GM03348 (cell line): ENCODE results near the gene NT5C2.
A peak's percentile ranks its signal among the peaks of the same experiment; 100 is the strongest.
"Not testable (repeated sequence)": the region's sequence is repeated elsewhere in the genome, so short reads cannot be mapped to it uniquely, and the experiment has no call there.

ENCODE experiments used
- DNase-seq: peaks from one replicate; pipeline ENCODE4 v3.0.0; 2012; ENCODE audit warnings: low spot score

The NT5C2 gene

DNA sequence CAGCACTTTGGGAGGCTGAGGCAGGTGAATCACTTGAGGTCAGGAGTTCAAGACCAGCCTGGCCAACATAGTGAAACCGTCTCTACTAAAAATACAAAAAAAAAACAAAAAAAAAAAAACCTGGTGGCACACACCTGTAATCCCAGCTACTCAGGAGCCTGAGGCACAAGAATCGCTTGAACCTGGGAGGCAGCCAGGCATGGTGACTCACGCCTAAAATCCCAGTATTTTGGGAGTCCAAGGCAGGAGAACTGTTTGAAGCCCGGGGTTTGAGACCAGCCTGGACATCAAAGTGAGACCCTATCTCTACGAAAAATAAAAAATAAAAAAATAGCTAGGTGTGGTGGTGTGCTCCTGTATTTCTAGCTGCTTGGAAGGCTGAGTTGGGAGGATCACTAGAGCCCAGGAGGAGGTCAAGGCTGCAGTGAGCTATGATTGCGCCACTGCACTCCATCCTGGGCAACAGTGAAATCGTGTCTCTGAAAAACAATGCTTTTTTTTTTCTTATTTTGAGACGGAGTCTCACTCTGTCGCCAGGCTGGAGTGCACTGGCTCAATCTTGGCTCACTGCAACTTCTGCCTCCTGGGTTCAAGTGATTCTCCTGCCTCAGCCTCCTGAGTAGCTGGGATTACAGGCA is 29.2 kb downstream of the NT5C2 start:
- not testable (repeated sequence) for DNase-seq

DNA sequence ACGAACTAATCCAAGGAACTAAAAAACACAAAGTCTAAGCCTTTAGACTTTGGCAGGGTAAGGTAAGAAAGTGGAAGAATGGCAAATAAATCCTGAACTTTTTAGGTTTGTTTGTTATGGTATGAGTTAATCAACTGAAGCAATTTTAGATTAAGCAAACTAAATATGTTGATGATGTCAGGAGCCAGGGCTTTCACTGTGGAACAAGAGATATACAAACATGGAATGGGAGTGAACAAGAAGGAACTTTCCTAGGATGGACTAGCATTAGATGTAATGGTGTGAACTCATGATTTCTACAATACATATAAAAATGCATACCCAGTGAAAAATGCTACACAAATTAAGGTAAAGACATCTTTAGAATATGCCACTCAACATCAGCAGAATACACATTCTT is 35.8 kb downstream of the NT5C2 start:
- no peak for DNase-seq

DNA sequence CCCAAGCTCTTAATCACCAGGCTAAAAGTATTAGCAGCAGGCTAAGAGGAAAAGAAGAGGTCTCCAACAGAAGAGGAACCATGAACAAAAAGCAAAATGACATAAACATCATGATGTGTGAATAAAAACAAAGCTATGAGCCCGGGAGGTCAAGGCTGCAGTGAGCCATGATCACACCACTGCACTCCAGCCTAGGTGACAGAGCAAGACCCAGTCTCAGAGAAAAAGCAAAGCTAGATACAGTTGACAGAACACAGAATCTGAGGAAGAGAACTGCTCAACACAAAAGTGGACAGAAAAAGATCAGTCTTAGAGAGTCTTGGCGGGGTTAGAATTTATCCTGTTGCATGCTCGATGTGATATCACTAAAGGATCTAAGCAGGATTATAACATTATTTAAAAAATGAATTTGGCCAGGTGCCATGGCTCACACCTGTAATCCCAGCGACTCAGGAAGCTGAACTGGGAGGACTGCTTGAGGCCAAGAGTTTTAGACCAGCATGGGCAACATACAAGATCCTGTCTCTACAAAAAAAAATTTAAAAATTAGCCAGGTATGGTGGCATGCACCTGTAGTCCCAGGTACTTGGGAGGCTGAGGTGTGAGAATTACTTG is 37.5 kb downstream of the NT5C2 start:
- DNase-seq, result no peak

DNA sequence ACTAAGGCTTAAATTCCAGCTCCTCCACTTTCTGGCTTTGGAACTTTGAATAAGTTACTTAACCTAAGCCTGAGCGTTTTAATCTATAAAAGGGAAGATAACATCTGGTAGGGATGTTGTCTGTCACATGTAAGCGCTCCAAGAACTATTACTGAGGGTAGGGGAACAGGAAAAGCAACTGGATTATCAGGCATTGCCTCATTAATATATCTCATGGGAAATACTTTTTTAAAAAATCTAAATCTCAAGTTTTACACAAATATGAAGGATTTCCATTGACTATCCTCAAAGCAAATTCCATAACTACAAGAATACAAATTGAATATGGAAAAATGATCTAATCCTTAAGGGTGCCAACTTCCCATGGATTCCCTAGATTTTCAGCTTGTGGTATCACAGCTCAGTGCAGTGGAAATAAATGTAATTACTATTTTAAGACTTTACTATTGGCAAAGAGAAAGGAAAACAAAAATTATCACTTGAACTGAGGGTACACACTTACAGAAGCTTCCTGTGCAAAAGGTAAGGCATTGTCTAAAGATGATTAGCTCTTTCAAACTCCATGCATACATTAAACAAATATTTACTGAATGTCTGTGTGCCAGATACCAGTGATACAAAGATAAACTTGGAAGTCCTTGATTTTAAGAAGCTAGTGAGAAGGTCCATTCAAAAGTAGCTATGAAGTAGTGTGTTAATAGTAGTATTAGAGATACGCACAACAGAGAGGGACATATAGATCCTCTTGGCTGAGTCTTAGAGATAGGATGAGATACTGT is 38.4 kb downstream of the NT5C2 start:
- no peak for DNase-seq

DNA sequence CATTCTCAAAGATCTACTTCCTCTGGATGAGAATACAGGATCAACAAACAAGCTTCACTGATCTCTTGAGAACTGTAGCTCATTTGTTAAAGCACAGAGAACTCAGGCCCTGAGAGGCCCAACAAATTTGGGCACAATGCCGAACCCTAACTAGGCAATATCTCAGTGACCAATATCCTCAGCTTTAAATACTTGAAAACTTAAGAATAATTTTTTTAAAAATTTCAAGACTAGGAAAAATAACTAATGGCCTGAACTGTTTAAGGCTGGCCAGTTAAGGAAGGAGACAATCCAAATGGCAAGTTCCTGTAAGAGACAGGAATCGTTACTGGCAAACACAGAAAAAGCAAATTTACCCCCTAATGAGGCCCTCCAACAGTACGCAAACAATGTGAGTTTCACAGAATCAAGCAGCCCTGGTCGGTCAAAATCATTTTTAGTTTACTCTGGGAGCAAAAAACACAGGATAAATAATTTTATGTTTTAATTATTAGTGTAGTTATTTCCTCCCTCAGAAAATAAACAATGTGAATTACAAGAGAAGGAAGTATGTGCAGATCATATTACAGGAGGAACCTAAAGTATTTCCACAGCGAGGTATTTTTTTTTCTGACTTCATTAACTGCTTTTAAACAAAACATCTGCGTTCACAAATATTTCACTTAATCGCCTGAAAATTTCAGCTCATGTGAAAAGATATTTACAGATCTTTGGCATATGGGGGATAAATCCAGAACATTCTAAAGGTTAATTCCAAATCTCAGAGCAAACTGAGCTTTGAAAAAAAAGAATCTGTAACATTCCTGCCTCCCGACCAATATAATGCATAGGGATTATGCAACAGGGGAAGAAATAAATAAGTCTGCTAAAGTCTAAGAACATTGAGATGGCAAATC is 39.5 kb downstream of the NT5C2 start:
- peak; percentile 29 for DNase-seq

- no peak for DNase-seq
These were observed 43.0 kb downstream of the NT5C2 start for GRCh38 chr10:103149991-103150622.

DNA sequence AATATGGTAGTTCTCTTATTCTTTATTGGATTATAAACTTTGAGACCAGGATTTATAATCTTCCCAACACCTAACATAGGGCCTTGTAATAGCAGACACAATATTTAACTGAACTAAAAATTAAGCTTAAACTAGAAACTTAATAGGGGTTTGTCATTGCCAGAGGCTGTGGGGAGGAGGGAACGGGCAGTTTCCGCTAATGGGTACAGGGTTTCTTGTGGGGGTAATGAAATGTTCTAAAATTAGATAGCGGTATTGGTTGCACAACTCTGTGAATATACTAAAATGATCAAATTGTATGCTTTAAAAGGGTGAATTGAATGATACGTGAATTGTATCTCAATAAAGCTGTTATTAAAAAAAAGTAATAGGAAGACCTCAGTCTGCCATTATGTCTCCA is 45.4 kb downstream of the NT5C2 start:
- no peak for DNase-seq

DNA sequence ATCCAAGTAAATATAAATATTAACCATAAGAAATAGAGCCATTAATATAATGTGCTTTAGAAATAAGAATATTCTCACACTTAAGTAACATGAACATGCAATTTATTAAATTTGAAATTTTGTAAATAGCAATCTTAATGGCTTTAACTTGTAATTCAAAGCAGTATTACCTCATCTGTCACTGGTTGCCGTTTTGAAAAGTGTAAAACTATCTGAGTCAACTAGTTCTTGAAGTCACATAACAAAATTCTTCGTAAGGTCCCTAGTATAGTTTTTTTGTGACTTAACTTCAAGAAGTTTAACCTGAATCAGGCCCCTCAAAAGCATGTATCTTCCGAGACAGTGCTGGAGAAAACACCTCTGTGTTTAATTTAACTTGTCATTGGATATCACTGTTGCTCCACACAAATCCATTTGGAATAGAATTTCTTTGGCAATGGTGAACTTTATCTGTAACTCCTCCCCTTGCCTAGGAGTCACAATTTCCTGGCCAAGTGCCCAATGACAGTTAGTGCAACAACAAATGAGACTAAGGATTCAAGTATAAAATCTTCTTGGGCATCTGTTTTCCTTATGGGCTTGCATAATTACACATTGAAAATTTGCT is 47.1 kb downstream of the NT5C2 start:
- peak; percentile 58 for DNase-seq

GRCh38 chr10:103145046-103145445 is 48.0 kb downstream of the NT5C2 start:
- DNase-seq, result peak; percentile 43

DNA sequence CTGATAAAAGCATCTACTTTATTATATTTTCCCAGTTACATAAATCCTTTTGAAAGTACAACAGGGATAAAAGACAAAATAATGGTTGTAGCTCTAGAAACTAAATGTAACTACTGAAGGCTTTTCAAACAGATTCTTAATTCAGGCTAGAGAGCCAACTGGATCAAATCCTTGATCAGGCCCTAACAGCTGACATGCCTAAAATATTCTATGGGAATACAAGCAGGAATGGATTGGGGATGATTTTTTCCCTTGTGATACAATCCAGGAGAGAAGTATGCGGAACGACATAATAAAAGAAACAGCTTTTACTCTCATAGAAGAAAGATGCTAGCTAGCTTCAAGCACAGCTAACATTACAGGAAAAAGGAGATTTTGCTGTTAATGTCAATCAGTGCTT is 49.0 kb downstream of the NT5C2 start:
- no peak for DNase-seq

DNA sequence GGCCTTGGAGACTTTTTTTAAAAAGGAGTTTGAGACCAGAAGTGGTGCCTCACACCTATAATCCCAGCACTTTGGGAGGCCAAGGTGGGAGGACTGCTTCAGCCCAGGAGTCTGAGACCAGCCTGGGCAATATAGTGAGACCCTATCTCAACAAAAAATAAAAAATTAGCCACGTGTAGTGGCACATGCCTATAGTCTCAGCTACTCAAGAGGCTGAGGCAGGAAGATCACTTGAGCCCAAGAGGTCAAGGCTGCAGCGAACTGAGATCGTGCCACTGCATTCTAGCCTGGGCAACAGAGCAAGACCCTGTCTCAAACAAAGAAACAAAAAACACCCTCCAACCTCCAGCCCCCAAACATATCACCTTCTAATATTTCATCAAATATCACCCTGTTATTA is 49.4 kb downstream of the NT5C2 start:
- not testable (repeated sequence) for DNase-seq

DNA sequence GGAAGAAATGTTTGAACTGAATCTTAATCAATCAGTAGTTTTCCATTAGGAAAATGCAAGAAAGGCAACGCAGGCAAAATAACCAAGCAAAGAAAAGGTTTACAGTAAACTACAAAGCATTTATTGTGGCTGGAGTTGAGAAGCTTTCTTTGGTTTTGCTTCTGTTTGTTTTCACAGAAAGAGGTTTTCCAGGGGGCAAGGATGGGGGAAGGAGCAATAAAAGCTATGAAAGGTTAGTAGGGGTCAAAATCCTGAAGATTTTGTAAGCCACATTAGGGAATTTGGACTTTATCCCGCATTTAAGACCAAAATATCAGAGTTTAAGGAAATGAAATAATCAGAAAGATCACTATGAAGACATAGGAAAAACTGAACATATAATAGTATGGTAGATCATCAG is 51.1 kb downstream of the NT5C2 start:
- DNase-seq, result no peak

GRCh38 chr10:103140469-103140868 is 52.6 kb downstream of the NT5C2 start:
- DNase-seq, result no peak

DNA sequence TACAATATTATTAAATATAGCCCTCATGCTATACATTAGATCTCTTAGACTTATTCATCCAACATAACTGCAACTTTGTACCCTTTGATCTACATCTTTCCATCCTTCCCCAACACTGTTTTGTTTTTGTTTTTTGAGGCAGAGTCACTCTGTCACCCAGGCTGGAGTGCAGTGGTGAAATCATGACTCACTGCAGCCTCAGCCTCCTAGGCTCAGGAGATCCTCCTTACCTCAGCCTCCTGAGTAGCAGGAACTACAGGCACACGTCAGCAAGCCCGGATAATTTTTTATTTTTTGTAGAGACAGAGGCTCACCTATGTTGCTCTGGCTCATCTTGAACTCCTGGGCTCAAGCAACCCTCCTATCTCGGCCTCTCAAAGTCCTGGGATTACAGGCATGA is 53.3 kb downstream of the NT5C2 start:
- no peak for DNase-seq

- not testable (repeated sequence) for DNase-seq
These were observed 57.9 kb downstream of the NT5C2 start for GRCh38 chr10:103135168-103135567.

- no peak for DNase-seq
These were observed 62.2 kb downstream of the NT5C2 start for GRCh38 chr10:103130910-103131309.

- DNase-seq, result not testable (repeated sequence)
These were observed 62.9 kb downstream of the NT5C2 start for GRCh38 chr10:103130180-103130579.

GRCh38 chr10:103127241-103127640 is 65.8 kb downstream of the NT5C2 start:
- no peak for DNase-seq

DNA sequence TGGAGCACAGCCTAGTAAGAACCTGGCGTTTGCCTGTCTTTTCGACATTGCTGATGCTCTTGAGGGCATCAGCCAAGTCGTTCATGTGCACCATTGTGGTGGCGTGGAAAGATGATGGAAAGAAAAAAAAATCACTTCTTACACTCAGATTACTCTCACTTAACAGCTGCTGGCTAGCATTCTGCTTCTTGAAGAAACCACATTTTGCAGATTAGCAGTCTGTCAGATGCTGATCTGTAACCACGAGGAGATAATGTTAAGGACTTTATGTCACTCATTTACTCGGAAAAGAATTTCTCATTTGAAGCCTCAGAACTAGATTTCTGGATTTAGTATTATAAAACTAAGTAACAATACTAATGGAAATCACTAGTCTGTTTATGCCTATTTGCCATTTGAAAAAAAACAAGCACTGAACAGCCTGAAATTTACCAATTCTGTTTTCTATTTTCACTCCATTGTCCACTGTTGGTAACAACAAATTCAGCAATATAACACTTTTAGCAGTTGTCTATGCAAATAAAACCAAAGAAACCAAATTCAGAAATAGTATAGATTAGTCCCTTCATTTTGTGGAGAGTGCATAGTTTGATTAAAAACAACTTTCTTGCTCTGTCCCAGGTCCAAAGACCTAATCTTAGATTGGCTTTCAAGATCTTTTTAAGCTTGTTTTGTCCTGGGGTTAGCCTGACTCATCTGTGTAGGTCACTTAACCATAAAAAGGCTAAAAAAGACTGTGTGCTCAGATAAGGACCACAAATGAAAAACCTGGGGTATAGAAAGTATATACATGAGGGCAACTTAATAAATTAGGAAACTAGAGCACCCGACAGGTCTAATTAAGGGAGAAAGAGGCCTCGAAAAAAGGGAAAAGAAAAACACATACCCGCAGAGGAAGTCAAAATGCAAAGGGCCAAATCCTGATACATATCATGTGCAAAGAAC is 67.5 kb downstream of the NT5C2 start:
- DNase-seq, result no peak

GRCh38 chr10:103124420-103125096 is 68.5 kb downstream of the NT5C2 start:
- no peak for DNase-seq
